Adrenal gland (tissue), 5 donors: ENCODE results near the gene UVRAG.

Experiments
- CTCF ChIP-seq, 6 experiments: fragments of 450-650 bp in 4 of 6; fragments of 200-600 bp in 2 of 6; sonication (generic) in 1 of 6; IDR thresholded peaks; 1 replicate in 5 of 6; 2 replicates in 1 of 6; pipeline versions ENCODE4 v1.5.1 to v1.8.0; 2016 to 2021; ENCODE audit warnings: antibody characterized with exemption in 6 of 6, mild to moderate bottlenecking in 2 of 6, moderate library complexity in 1 of 6
- POLR2A ChIP-seq, 2 donors: fragments of 450-650 bp; IDR thresholded peaks; one replicate each; pipeline ENCODE4 v1.6.1; 2017; ENCODE audit warnings: antibody characterized with exemption in 2 of 2, mild to moderate bottlenecking in 2 of 2, moderate library complexity in 1 of 2
- donor health status: DM: no; HTN: no; CAD: no.

- TF ChIP-seq CTCF (IDR thresholded peaks at IDR 0.05) (no peak), POLR2A (IDR thresholded peaks at IDR 0.05) (no peak)
These were observed 371.8 kb downstream of the UVRAG start for GRCh38 chr11:76186776-76187279.
